NB4 (cell line): ENCODE data around the gene ARHGAP45.

Experiments used
- DNase-seq: peaks from one replicate; pipeline ENCODE4 v3.0.0; 2010; ENCODE audit warnings: low read depth
- H3K4me3 ChIP-seq: one replicate; pipeline ENCODE4 v1.5.1; 2011; ENCODE audit warnings: mild to moderate bottlenecking, low read depth, low read length, moderate library complexity
- MAX ChIP-seq: IDR thresholded peaks from 2 replicates; pipeline ENCODE4 v1.6.1; 2011; ENCODE audit warnings: low read depth, low read length
- MYC ChIP-seq: IDR thresholded peaks from 2 replicates; pipeline ENCODE4 v1.6.1; 2011; ENCODE audit warnings: low read depth, low read length
- POLR2A ChIP-seq: IDR thresholded peaks from 2 replicates; pipeline ENCODE4 v1.6.1; 2011; ENCODE audit warnings: mild to moderate bottlenecking; ENCODE audit not compliant: insufficient read length; ENCODE audit errors: extremely low read depth
- TF ChIP-seq, protein P1 (sequence below): IDR thresholded peaks from one replicate; pipeline ENCODE4 v1.5.1; 2012; ENCODE audit warnings: low read depth, low read length

Gene ARHGAP45

DNA sequence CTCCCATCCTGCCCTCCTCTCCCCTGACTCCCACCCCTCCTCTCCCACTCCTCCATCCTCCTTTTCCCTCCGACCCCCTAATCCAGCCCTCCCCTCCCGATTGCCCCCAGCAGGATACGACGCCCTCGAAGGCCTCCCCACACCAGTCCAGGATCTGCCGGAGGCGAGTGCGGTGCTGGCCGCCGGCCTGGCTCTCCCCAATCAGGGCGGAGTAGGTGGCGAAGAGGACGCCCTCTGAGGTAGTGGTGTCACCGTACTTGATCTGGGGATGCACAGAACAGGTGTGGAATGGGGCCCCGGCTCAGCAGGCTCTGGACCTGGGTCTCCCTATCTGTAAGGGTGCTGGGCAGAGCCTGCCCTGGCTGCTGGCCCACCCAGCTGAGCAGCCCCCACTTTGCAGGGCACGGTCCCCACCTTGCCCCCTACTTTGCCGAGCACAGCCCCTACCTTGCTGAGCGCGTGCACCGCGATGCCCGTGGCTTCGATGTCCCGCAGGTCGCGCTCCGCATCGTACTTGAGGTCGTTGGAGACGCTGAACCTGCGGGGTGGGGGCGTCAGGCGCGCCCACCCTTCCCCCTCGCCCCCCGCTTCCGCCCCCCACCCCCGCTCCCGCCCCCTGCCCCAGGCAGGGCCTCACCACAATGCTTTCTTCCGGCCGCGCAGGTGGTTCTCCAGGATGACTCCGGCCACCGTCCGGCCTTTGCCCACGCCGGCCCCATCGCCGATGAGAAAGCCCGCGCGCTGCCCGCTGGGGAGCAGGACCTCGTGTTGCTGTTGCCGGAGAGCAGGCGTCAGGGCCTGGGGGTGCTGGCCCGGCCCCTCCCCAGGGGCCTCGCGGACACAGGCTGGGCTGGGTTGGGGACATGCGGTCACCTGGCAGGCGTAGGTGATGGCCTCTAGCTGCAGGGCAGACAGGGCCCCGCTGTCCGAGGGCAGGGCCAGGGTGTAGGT, 55.3 kb downstream of the ARHGAP45 start:
- H3K4me3 ChIP-seq = no peak overlapping the region
- no peak for DNase-seq
- TF ChIP-seq POLR2A (no peak), MYC (no peak), MAX (no peak)
- TF ChIP-seq, protein P1, sequence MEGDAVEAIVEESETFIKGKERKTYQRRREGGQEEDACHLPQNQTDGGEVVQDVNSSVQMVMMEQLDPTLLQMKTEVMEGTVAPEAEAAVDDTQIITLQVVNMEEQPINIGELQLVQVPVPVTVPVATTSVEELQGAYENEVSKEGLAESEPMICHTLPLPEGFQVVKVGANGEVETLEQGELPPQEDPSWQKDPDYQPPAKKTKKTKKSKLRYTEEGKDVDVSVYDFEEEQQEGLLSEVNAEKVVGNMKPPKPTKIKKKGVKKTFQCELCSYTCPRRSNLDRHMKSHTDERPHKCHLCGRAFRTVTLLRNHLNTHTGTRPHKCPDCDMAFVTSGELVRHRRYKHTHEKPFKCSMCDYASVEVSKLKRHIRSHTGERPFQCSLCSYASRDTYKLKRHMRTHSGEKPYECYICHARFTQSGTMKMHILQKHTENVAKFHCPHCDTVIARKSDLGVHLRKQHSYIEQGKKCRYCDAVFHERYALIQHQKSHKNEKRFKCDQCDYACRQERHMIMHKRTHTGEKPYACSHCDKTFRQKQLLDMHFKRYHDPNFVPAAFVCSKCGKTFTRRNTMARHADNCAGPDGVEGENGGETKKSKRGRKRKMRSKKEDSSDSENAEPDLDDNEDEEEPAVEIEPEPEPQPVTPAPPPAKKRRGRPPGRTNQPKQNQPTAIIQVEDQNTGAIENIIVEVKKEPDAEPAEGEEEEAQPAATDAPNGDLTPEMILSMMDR = no peak

- DNase-seq = peak; percentile 56
- TF ChIP-seq POLR2A (no peak), MAX (no peak), MYC (no peak)
- TF ChIP-seq, protein P1 = no peak
- H3K4me3 ChIP-seq = no peak overlapping the region
These were observed 56.0 kb downstream of the ARHGAP45 start for GRCh38 chr19:1122972-1123363.

DNA sequence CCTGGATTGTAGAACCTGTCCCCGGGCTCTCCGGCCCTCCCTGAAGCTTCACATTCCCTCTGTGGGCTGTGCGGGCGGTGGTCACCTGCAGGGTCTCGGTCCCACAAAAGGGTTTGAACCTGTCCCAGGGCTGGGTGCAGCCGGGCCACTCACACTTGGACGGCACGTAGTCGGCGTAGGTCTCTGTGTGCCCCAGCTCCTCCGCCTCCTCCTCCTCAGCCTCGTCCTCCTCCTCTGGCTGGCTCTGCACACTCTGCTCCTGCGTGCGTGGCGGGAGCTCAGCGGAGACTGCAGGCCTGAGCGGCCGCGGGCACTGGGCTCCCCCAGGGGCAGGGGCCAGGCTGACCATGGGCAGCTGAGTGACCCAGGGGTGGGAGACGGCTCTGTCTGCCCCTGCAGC, 56.4 kb downstream of the ARHGAP45 start:
- TF ChIP-seq POLR2A = no peak
- no peak for TF ChIP-seq MAX
- TF ChIP-seq MYC = no peak
- DNase-seq = no peak
- H3K4me3 ChIP-seq = no peak overlapping the region

DNA sequence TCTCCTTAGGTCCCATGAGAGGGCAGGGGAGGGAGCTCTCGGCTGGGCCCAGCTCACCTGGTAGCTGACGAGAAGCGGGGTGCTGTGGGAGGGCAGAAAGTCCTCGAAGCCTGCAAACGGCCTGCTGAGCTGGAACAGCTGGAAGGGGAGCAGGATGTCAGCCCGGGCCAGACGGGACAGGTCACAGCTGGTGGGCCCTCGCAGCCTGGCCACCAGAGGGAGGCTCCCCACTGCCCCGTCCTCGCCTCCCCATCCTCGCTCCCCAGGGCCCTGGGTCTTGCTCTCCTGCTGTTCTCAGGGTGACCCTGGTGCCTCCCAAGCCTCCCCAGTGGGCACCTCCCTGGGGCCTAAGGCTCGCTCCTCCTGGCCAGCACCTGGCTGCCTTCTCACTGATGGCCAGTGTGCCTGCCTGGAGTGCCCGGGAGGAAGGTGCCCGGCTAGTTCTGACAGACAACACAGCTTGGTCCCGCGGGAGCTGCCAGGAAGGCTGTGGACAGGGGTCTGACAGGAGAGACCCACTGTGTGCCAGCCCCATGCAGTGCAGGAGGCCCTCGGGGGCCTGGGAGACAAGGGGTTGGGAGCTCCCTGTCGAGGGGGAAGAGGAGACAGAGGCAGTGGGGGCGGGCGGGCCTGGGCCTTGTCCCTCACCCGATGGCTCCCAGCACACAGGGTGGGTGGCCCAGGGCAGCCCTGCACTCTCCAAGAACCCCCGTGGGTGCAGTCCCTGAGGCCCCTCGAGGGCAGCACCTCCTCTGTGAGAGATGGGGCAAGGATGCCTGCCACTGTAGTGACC, 57.1 kb downstream of the ARHGAP45 start:
- TF ChIP-seq, protein P1 = no peak
- TF ChIP-seq MAX = no peak
- no peak for TF ChIP-seq MYC
- H3K4me3 ChIP-seq = no peak overlapping the region

GRCh38 chr19:1125601-1126467, 58.9 kb downstream of the ARHGAP45 start:
- no peak overlapping the region for H3K4me3 ChIP-seq
- no peak for DNase-seq
- TF ChIP-seq, protein P1 = no peak
- TF ChIP-seq MAX = no peak
- no peak for TF ChIP-seq MYC
- TF ChIP-seq POLR2A = no peak

More for the DNA sequence above, 57.1 kb downstream of the ARHGAP45 start:
- no peak for DNase-seq
